GM18505 (cell line): ENCODE measurements around the gene SEMA6B.

Source experiments
- ATAC-seq: cut with Tn5 transposase; IDR thresholded peaks from one replicate; pipeline ENCODE4 v1.9.1; 2021; ENCODE audit not compliant: unreplicated experiment
- POLR2A ChIP-seq: IDR thresholded peaks from 4 replicates; pipeline ENCODE4 v1.6.1; 2011; ENCODE audit warnings: borderline replicate concordance; ENCODE audit not compliant: insufficient read depth, insufficient read length; ENCODE audit errors: extremely low read depth

Gene SEMA6B

DNA sequence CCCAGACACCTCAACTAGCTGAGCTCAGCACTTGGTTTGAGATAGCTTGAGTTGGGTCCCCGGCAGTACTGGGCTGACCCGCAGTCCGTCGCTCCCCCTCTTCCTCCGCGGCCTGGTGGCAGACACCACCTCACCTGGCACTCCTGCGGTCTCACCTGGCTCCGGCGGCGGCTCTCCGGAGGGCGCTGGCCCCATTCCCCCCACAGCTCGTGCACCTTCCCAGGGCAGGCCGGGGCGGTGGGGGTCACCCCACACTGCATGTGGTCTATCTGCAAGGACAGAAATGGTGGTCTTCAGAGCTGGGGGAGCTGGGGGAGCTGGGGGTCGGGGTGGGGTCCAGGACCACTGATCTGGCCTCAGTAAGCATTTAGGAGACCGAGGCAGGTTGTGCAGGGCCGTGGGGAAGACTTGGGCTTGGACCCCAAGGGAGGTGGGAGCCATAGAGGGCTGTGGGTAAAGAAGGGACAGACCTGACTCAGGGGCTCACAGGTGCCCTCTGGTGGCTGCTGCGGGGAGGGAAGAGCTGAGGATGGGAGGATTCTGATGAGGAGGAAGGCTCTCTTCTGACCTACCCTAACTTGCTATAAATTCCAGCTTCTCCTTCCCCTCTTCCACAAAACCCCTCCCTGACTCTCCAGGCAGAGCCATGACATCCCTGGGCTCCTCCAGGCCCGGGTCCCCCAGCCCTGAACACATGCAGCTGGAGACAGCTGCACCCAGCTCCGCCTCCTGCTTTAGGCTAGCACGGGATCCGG is 34.5 kb downstream of the SEMA6B start:
- no peak for ATAC-seq
- TF ChIP-seq POLR2A: no peak

DNA sequence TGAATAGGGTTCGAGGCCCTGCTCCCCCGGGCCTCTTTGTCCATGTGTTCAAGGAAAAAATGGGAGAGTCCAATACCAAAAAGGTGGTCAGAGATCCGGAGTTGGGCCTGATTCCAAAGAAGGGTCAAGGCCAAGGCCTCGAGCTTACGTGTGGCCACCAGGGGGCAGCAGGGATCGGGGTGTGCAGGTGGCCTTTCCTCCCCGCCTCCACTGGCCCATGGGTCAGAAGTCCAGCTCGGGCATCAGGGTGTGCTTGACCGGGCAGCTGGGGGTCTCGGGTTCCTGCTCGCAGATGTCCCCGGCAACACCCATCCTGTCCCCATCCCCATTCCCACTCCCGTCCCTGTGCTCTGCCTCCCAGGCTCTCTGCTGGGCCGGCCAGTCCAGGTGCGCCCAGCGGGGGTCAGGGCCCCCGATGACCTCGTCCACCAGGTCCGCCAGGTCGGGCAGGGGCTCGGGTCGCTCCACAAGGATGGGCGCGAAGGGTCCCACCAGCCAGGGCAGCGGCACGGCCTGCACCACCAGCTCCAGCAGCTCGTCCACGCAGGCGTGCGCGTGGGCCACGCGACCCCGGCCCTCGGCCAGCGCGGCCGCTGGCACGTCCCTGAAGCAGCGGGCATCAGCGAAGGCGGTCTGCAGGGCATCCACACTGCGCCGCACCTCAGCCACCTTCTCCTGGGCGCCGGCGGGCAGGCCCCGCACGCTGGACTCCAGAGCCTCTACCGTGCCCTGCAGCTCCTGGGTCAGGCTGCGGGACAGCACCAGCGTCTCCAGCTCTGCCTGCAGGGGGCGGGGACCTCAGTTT is 36.0 kb downstream of the SEMA6B start:
- ATAC-seq: no peak
- no peak for TF ChIP-seq POLR2A

- no peak for TF ChIP-seq POLR2A
- ATAC-seq: no peak
Observed at GRCh38 chr19:4522291-4523002, 37.0 kb downstream of the SEMA6B start.

DNA sequence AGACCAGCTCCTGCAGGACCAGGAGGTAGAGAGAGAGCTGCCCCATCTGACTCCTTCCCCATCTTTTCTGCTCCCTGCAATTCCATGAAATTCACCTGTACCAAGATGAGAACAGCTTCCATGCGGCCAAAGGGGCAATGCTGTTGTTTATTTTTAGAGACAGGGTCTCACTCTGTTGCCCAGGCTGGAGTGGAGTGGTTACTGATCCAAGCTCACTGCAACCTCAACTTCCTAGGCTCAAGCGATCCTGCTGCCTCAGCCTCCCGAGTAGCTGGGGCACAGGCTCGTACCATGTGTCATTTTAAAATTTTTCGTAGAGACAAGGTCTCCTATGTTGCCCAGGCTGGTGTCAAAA is 37.6 kb downstream of the SEMA6B start:
- ATAC-seq: no peak
- no peak for TF ChIP-seq POLR2A

- ATAC-seq: no peak
- no peak for TF ChIP-seq POLR2A
Observed at GRCh38 chr19:4521170-4521887, 38.2 kb downstream of the SEMA6B start.

DNA sequence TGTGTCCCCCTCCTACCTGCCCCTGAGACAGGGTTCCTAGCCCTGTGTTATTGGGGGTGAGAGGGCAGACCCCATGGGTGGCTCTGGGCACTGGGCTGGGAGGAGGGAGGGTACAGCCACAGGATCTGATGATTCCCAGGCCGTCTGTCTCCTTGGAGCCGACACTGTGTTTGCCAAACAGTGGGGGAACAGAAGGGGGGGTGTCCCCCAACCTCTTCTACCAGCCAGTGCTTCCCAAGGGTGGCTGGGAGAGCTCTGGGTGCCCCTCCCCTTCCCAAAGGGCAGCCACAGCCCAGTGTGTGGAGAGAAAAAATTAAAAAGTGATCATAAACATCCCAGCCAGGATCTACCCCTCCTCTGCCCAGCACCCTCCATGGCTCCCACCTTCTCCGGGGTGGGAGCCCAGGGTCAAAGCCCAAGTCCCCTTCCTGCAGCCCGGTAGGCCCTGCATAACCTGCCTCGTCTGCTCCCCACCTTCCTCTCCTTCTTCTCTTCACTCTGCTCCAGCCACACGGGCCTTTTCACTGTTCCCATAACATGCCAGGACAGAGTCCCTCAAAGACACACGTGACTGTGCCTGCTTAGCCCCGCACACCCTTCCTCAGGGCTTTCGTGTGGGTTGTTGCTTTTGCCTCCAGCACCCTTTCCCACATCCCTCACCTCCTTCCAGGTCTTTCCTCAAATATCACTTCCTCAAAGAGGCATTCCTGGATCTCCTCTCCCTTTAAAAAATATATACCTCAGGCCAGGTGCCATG is 39.8 kb downstream of the SEMA6B start:
- no peak for ATAC-seq
- TF ChIP-seq POLR2A: no peak

- TF ChIP-seq POLR2A: no peak
- ATAC-seq: no peak
Observed at GRCh38 chr19:4519172-4519496, 40.4 kb downstream of the SEMA6B start.

DNA sequence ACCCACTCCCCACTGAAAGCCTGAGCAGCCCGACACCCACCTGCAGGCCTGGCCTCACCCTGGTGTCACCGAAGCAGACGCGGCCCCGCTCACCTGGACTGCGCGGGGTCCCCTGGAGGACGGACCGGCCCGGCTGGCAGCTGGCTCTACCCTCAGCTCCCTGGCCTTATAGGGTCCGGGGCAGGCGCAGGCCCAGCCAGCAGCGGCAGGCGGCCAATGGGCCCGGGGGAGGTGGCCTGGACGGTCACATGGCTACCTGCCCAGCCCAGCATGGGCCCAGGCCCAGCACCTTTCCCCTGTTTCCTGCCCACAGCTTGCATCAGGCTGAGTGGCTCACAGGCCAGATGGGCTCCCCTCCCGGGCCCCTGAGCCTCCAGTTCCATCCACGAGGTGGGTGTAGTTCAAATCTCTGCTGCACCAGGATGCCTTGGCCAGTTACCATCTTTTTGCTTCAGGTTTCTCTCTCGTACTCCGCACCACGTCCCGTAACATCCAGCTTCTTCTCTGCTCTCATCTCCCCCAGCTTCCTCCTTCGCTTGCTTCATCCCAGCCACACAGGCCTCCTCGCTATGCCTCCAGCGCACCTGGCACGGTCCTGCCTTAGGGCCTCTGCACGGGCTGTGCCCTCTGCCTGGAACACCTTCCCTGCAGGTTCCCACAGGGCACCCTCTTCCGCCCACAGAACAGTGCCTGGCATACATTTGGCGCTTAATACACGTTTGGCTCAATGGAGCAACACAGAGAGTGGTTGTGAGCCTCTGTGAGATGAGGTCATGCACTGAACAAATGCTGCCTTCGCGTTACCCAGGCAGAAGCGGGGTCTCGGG is 40.9 kb downstream of the SEMA6B start, which contains the start of gene PLIN4:
Gene PLIN4 (minus strand): TSS at position 142 of the 827 bp plus-strand sequence. CDS start 214 bp downstream, outside the sequence.
- TF ChIP-seq POLR2A: no peak
- no peak for ATAC-seq

- no peak for TF ChIP-seq POLR2A
- no peak for ATAC-seq
Observed at GRCh38 chr19:4517451-4518057, 41.9 kb downstream of the SEMA6B start.

DNA sequence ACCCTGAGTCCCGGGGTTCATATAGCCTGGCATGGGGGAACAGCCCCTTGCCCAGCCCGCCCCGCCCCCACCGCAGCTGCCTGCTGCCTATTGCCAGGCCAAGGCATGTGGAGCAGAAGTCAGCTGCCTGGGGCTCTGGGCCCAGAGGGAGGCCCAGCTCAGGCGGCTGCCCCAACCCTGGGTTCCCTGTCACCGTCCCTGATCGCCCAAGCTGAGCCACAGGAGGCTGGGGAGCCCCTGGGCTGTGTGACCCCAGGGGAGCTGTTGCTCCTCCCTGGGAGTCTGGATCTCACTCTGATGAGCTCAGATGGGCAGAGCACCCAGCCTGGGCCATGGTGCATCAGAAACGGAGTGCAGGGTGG is 42.6 kb downstream of the SEMA6B start:
- ATAC-seq: no peak
- no peak for TF ChIP-seq POLR2A

GRCh38 chr19:4516199-4516938 is 43.1 kb downstream of the SEMA6B start:
- no peak for TF ChIP-seq POLR2A
- ATAC-seq: no peak
